ENCODE data around the gene RPL12.
"Not testable (repeated sequence)": the region's sequence is repeated elsewhere in the genome, so short reads cannot be mapped to it uniquely, and the experiment has no call there.

The RPL12 gene

GRCh38 chr9:127466407-127466917 lies 15.3 kb upstream of the RPL12 start:
- not testable (repeated sequence) for DNase-seq

DNA sequence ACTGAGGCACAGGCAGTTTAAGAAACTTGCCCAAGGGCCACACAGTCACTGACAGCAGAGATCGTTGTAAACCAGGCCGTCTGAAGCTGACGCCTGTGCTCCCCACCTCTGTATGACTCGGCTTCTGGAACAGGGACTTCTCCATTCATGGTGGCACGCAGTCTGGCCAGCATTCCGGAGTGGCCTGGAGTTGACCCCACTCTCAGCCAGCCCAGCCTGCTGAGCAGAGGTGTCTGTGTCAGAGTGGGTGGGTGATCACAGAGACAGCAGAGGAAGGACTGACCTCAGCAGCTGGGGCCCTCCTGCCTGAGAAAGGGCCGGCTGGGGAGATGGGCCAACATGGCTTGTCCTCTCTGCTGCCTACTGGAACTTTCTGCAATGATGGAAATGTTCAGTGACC lies 12.7 kb upstream of the RPL12 start:
- no peak for DNase-seq

- DNase-seq: no peak
These were observed 12.2 kb upstream of the RPL12 start for GRCh38 chr9:127463382-127463781.

DNA sequence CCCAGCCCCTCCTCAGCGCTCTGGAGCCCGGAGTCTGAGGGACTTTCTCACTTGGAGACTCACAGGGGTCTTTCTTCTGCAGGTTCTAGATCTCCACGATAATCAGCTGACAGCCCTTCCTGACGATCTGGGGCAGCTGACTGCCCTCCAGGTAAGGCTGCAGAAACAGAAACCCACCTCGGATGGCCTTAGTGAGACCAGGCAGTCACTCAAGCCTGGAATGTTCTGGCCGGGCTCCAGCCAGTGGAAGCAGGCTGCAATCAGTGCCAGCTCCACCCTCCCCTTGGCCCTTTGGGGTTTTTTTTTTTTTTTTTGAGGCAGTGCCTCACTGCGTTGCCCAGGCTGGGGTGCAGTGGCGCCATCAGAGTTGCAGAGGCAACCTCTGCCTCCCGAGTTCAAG lies 7.7 kb upstream of the RPL12 start:
- DNase-seq: no peak

GRCh38 chr9:127457191-127457878 lies 6.1 kb upstream of the RPL12 start:
- no peak for DNase-seq

DNA sequence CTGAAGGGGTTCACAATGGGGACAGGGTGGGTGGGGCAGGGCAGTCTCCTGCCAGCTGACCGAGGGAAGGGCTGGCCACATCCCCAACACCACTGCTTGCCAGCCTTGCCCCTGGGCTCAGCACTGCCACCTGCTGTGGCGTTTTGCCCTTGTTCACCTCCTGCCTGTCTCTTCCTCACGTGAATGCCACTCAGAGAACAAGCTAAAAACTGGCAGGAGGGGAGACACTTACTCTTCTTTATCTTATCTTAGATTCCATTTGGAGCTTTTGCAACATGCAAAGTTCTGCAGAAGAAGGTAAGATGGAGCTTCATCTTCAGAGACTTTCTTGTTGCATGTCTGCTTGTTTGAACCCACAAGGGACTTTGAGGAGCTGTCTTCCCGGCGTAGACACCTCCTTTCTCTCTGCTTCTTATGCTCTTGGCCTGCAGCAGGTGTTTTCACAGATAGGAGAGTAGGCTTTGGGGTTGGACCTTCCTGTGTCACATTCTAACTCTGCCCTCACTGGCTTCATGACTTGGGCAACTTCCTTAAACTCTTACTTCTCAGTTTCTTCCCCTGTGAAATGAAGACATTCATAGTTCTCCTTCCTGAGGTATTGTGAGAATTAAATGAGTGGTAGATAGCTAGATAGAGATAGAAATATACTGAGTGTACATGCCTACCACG lies 4.3 kb upstream of the RPL12 start:
- DNase-seq: no peak

DNA sequence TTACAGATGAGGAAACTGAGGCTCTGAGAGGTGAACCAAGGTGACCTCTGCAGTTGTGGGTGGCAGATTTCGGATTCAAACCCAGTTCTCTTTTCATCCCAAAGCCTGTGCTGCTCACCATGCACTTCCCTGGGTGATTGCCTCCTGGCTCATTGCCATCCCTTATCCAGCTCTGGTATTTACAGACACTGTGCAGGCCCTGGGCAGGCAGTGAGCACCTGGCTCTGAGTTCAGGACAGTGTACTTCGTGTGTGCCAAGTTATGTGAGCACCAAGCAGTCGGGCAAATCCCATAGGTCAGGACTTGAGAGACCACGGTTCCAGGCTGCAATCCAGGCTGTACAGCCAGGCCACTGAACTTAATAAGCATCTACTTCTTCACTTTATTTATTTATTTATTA lies 1.5 kb upstream of the RPL12 start:
- DNase-seq: peak; percentile 47

- no peak for DNase-seq
These were observed 851 bp upstream of the RPL12 start for GRCh38 chr9:127451858-127452656.

- DNase-seq: no peak
These were observed 327 bp upstream of the RPL12 start for GRCh38 chr9:127451608-127451857.

GRCh38 chr9:127450243-127450760 lies 904 bp downstream of the RPL12 start:
- DNase-seq: no peak

DNA sequence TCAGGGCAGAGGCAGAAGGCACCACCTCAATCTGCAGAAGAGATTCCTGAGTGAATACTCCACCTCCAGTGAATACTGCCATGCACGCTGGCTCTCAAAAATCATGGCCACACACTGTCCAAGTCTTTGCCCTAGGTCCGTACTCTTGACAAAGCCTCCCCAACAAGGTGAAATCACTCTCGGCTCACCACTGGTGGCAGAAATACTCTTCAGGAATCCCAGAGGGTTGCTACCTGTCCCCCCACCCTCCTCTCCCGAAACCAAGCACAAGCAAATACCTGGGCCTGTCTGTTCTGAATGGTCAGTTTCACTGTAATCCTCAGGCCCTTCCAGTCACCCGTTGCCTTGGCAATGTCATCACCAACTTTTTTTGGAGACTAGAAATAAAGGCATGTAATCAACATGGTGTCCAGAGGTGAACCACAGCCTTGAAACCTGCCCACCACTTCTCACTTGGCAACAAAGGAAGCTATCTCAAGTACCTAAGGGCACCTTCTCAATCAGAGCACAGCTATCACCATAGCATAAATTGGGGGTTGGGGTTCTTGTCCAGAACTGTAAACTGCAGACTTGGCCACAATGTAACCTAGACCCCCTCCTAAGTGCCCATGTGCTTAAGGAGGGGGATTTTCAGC lies 1.8 kb downstream of the RPL12 start:
- DNase-seq: no peak

- no peak for DNase-seq
These were observed 2.9 kb downstream of the RPL12 start for GRCh38 chr9:127448112-127448805.

DNA sequence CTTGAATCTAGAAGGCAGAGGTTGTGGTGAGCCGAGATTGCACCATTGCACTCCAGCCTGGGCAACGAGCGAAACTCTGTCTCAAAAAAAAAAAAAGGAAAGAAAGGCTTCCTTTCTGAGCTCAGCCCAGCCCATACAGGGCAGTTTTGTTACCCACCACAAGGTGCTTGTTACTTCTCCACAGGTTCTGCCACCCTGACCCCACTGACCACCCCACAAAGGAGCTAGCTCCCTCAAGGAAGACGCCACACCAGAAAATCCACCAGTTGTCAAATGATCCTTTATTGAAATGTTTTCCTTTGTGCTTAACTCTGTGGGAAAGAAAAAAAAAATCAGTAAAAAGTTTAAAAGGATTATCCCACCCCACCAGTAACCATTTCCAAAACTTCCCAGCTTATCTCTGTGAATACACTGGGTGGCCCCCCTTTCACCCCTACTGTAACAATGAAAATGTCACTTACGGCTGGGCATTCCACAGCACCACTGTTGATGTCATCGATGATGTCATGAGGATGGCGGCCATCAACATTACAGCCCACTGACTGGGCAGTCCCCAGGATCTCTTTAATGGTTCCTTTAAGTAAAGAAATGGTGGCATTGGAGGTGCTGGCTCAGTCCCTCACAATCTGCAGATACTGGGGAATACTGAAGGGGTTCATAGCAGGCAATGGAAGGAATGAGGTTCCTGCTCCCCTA lies 3.6 kb downstream of the RPL12 start:
- no peak for DNase-seq

- DNase-seq: no peak
These were observed 4.3 kb downstream of the RPL12 start for GRCh38 chr9:127446713-127447415.

DNA sequence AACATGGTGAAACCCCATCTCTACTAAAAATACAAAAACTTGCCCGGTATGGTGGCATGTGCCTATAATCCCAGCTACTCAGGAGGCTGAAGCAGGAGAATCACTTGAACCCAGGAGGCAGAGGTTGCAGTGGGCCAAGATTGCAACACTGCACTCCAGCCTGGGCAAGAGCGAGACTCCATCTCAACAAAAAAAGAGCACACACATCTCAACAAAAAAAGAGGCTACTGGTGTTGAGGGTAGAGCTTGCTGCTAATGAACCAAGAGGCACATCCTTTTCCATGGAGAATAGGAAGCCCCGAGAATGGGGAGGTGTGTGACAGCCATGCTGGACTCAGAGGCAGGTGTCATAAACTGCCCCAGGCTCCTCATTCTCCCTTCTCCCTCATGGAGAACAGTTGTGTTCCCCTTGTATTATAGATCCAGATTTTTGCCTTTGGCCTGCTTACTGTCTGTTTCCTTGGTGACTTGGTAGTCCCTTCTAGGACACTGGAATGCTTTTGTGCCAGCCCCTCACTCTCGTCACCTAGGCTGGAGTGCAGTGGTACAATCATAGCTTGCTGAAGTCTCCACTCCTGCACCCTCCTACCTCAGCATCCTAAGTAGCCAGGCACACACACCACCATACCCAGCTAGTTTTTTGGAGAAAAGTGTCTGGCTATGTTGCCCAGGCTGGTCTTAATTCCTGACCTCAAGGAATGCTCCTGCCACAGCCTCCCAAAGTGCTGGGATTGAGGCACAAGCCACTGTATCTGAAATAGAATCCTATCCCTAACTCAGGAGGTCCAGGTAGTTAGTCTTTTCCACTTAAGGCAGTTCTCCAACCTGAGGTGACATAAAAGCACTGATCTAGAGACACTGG lies 5.1 kb downstream of the RPL12 start:
- no peak for DNase-seq

DNA sequence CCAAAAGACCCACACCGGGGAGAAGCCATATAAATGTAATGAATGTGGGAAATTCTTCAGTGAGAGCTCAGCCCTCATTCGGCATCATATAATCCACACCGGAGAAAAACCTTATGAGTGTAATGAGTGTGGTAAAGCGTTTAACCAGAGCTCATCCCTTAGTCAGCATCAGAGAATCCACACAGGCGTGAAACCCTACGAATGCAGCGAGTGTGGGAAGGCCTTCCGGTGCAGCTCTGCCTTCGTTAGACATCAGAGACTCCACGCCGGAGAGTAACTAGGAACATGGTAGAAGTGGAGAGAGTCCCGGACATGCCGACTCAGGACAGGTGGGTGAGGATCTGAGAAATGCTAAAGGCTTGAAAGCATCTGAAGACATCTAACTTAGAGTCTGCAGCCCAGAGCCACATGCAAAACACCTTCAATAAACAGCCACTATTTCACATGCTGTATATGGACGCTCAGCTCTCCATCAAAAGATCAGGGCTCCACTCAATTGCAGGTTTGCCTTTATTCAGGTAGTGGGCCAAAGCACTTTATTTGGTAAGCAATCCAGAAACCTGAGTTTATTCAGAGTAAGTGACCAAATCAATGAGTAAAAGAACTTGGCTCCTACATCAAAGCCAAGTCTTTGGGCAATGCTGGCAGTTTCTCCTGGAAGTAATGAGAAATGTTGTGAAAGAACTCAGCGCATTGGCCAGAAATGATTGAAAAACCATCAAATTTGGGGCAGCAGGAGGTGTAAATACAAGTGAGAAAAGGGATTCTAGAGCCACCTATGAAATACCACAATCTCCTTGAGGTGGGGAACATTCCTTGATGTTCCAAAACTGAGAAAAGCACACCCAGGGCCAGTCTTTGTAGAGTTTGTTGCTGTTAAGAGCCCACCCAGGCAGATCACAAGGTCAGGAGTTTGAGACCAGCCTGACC lies 6.0 kb downstream of the RPL12 start:
- DNase-seq: no peak

- no peak for DNase-seq
These were observed 6.8 kb downstream of the RPL12 start for GRCh38 chr9:127444283-127444920.

- DNase-seq: no peak
These were observed 12.8 kb downstream of the RPL12 start for GRCh38 chr9:127438394-127438793.
